Body of pancreas (tissue), 4 donors: ENCODE results near the gene ZBTB18.

ENCODE experiments used
- CTCF ChIP-seq, 7 experiments: fragments of 450-650 bp in 4 of 7; fragments of 200-600 bp in 3 of 7; sonication (generic) in 3 of 7; IDR thresholded peaks; one replicate each; pipeline ENCODE4 v1.5.1; 2016 to 2019; ENCODE audit warnings: antibody characterized with exemption in 7 of 7
- POLR2A ChIP-seq, 3 donors: fragments of 450-650 bp; IDR thresholded peaks; one replicate each; pipeline ENCODE4 v1.6.1; 2016; ENCODE audit warnings: antibody characterized with exemption in 3 of 3, mild to moderate bottlenecking in 2 of 3

DNA sequence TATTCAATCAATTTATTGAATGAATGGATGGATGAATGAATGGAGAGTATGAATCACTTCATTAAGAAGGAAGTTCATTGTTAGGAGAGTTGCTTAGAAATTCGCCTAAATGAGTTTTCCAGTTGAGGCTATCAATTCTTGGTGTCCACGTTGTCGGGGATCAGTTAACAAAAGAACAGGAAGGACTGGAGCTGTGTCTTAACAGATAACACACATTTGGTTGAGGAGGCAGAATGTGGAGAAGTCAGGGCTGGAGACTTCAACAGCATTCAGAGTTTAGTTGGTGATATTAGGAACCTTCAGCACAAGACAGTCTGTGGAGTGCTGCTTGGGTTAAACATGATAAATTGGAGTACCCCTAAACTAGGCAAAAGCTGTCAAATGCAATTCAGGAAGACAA, 33.7 kb downstream of the ZBTB18 start:
- TF ChIP-seq POLR2A (IDR thresholded peaks at IDR 0.05), result no peak
- no peak for TF ChIP-seq CTCF (IDR thresholded peaks at IDR 0.05)
